ENCODE data around the gene CWH43.
A peak's percentile ranks its signal among the peaks of the same experiment; 100 is the strongest.
"Not testable (repeated sequence)": the region's sequence is repeated elsewhere in the genome, so short reads cannot be mapped to it uniquely, and the experiment has no call there.

Gene CWH43

GRCh38 chr4:49097071-49097470 is 111.0 kb downstream of the CWH43 start:
- DNase-seq (ENCODE audit: low read depth): not testable (repeated sequence)

GRCh38 chr4:49097505-49097904 is 111.4 kb downstream of the CWH43 start:
- not testable (repeated sequence) for DNase-seq (ENCODE audit: low read depth)

- DNase-seq (ENCODE audit: low read depth): not testable (repeated sequence)
Observed at GRCh38 chr4:49098034-49098759, 112.1 kb downstream of the CWH43 start.

GRCh38 chr4:49099831-49100444 is 113.9 kb downstream of the CWH43 start:
- DNase-seq (ENCODE audit: low read depth): peak; percentile 14

- peak; percentile 16 for DNase-seq (ENCODE audit: low read depth)
Observed at GRCh38 chr4:49102344-49102898, 116.3 kb downstream of the CWH43 start.

GRCh38 chr4:49103436-49104136 is 117.5 kb downstream of the CWH43 start:
- not testable (repeated sequence) for DNase-seq (ENCODE audit: low read depth)

- peak; percentile 21 for DNase-seq (ENCODE audit: low read depth)
Observed at GRCh38 chr4:49104231-49104930, 118.3 kb downstream of the CWH43 start.

- DNase-seq (ENCODE audit: low read depth): not testable (repeated sequence)
Observed at GRCh38 chr4:49105248-49105904, 119.3 kb downstream of the CWH43 start.

GRCh38 chr4:49107262-49107661 is 121.2 kb downstream of the CWH43 start:
- peak; percentile 63 for DNase-seq (ENCODE audit: low read depth)

GRCh38 chr4:49108183-49108978 is 122.3 kb downstream of the CWH43 start:
- DNase-seq (ENCODE audit: low read depth): not testable (repeated sequence)

- not testable (repeated sequence) for DNase-seq (ENCODE audit: low read depth)
Observed at GRCh38 chr4:49109567-49110166, 123.6 kb downstream of the CWH43 start.

- DNase-seq (ENCODE audit: low read depth): not testable (repeated sequence)
Observed at GRCh38 chr4:49110579-49110978, 124.5 kb downstream of the CWH43 start.
